RWPE1 (cell line): Measurements from ENCODE around the gene EWSR1.

ENCODE experiments used
- CTCF ChIA-PET: fragments of 350-600 bp; sonication (Branson Sonifier 250); formaldehyde crosslinking; extraction: SDS; loops from one replicate; lab custom pipeline; 2021; lab: Yijun Ruan, JAX
- POLR2A ChIA-PET: fragments of 400-600 bp; formaldehyde crosslinking; extraction: SDS; loops from one replicate; lab custom pipeline; 2020; ENCODE audit warnings: antibody characterized with exemption; ENCODE audit not compliant: low non-redundant PET; lab: Yijun Ruan, JAX
- DNase-seq: peaks from one replicate; pipeline ENCODE4 v3.0.0; 2012; ENCODE audit warnings: low spot score
- H3K27ac ChIP-seq: fragments of 450-650 bp; 2 replicates; pipeline ENCODE4 v1.5.1; 2017
- CTCF ChIP-seq: fragments of 450-650 bp; conservative IDR thresholded peaks from 2 replicates; pipeline ENCODE4 v1.5.1; 2017; ENCODE audit warnings: low read depth, mild to moderate bottlenecking

Gene EWSR1

GRCh38 chr22:29335656-29336055, 67.6 kb downstream of the EWSR1 start:
- POLR2A ChIA-PET: interaction anchor here (0.6 kb wide), 1 partner anchor 16 kb away, joined by 4 read pairs; no protein-coding TSS in a partner anchor
- H3K27ac ChIP-seq: no peak overlapping the region
- CTCF ChIA-PET: no interaction called here
- no peak for TF ChIP-seq CTCF
- DNase-seq: no peak

- no peak overlapping the region for H3K27ac ChIP-seq
- TF ChIP-seq CTCF: no peak
- ChIA-PET POLR2A (no interaction called here), CTCF (interaction anchor here (0.6 kb wide), 1 partner anchor 22 kb away, joined by 3 read pairs; no protein-coding TSS in a partner anchor)
- DNase-seq: no peak
Measured at GRCh38 chr22:29336751-29337490, 68.9 kb downstream of the EWSR1 start.

GRCh38 chr22:29337631-29338284, 69.7 kb downstream of the EWSR1 start:
- POLR2A ChIA-PET: no interaction called here
- peak overlapping the region; percentile 66; the same call in 1 of the 2 replicates for H3K27ac ChIP-seq
- CTCF ChIA-PET: no interaction called here

GRCh38 chr22:29338398-29338797, 70.3 kb downstream of the EWSR1 start:
- TF ChIP-seq CTCF: no peak
- peak overlapping the region; percentile 66 for H3K27ac ChIP-seq
- ChIA-PET CTCF (no interaction called here), POLR2A (no interaction called here)
- DNase-seq: no peak

More at GRCh38 chr22:29337631-29338284, 69.7 kb downstream of the EWSR1 start:
- TF ChIP-seq CTCF: no peak
- DNase-seq: no peak

- POLR2A ChIA-PET: no interaction called here
- no peak for TF ChIP-seq CTCF
- peak overlapping the region; percentile 66 for H3K27ac ChIP-seq
- peak; percentile 9 for DNase-seq
- CTCF ChIA-PET: no interaction called here
Measured at GRCh38 chr22:29339381-29340235, 71.5 kb downstream of the EWSR1 start.

GRCh38 chr22:29340566-29340965, 72.5 kb downstream of the EWSR1 start:
- DNase-seq: no peak
- ChIA-PET POLR2A (no interaction called here), CTCF (no interaction called here)
- peak overlapping the region; percentile 66 for H3K27ac ChIP-seq
- no peak for TF ChIP-seq CTCF
